Progenitor cell of endocrine pancreas (in vitro differentiated cells): ENCODE data around the gene TRIM33. TPM values are rescaled to one million over a fixed set of nuclear protein-coding genes. Genes with fewer than 3 reads are reported as not detected.

Experiments
- DNase-seq: peaks from one replicate; pipeline ENCODE4 v3.0.0; 2021; ENCODE audit warnings: low spot score; ENCODE audit not compliant: unreplicated experiment
- H3K27ac Mint-ChIP-seq: 2 replicates; pipeline ENCODE4 v1.8.0; 2021; ENCODE audit warnings: mild to moderate bottlenecking, moderate library complexity, mixed read lengths
- H3K27me3 Mint-ChIP-seq: 2 replicates; pipeline ENCODE4 v1.8.0; 2021; ENCODE audit warnings: mixed read lengths
- H3K36me3 Mint-ChIP-seq: 2 replicates; pipeline ENCODE4 v1.8.0; 2022; ENCODE audit warnings: mixed read lengths; ENCODE audit not compliant: insufficient read depth
- H3K4me1 Mint-ChIP-seq: 2 replicates; pipeline ENCODE4 v1.8.0; 2021; ENCODE audit warnings: low read depth, mixed read lengths
- H3K4me3 Mint-ChIP-seq: 2 replicates; pipeline ENCODE4 v1.8.0; 2021; ENCODE audit warnings: low read depth, mild to moderate bottlenecking, moderate library complexity, mixed read lengths
- H3K9me3 Mint-ChIP-seq: 2 replicates; pipeline ENCODE4 v1.8.0; 2021; ENCODE audit warnings: low read depth, mixed read lengths
- CTCF ChIP-seq: fragments of 200-600 bp; sonication (generic); IDR thresholded peaks from one replicate; pipeline ENCODE4 v1.5.0; 2021; ENCODE audit warnings: antibody characterized with exemption, mild to moderate bottlenecking; ENCODE audit not compliant: unreplicated experiment
- total RNA-seq: library from RNA; stranded (reverse); gene quantifications from 2 replicates; pipeline ENCODE4 v1.2.1, GENCODE V29; 2021

The TRIM33 gene
- total RNA-seq, 1 donor from 2014 or later = 66.5 TPM

DNA sequence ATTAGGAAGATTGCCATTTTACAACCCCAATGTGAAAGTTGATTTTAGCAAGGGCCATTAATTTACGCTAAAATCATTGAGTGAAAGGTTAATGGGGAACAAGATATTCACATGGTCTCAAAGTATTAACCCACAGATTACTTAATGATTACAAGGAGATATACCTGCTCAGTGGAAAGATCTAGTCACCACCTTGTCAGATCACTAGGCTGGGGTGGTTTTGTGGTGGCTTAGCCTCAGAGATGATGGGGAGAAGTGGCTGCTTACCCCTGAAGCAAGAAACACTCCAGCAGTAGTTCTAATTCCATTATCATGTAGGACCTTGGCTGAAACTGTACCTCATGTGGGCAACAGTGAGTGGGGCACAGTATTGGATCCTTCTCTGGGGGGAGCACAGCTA, 20.1 kb upstream of the TRIM33 start:
- no peak for TF ChIP-seq CTCF
- no peaks in the 10 kb centered on the region for H3K9me3 Mint-ChIP-seq
- H3K36me3 Mint-ChIP-seq = no peaks in the 10 kb centered on the region
- no peak for DNase-seq
- H3K27ac Mint-ChIP-seq = no peak overlapping the region
- H3K4me3 Mint-ChIP-seq = no peak overlapping the region
- no peaks in the 10 kb centered on the region for H3K4me1 Mint-ChIP-seq
- H3K27me3 Mint-ChIP-seq = no peaks in the 10 kb centered on the region

GRCh38 chr1:114530224-114530623, 19.2 kb upstream of the TRIM33 start:
- Mint-ChIP-seq H3K9me3 (no peaks in the 10 kb centered on the region), H3K36me3 (no peaks in the 10 kb centered on the region), H3K4me3 (no peak overlapping the region), H3K4me1 (no peaks in the 10 kb centered on the region), H3K27ac (no peak overlapping the region), H3K27me3 (no peaks in the 10 kb centered on the region)
- DNase-seq = no peak
- no peak for TF ChIP-seq CTCF

- H3K36me3 Mint-ChIP-seq = no peaks in the 10 kb centered on the region
- no peak for TF ChIP-seq CTCF
- no peak for DNase-seq
- no peaks in the 10 kb centered on the region for H3K27me3 Mint-ChIP-seq
- H3K9me3 Mint-ChIP-seq = peaks cover 3% of the 10 kb centered on the region
- H3K4me3 Mint-ChIP-seq = no peak overlapping the region
- no peaks in the 10 kb centered on the region for H3K4me1 Mint-ChIP-seq
- H3K27ac Mint-ChIP-seq = no peak overlapping the region
Measured at GRCh38 chr1:114524944-114525343, 13.9 kb upstream of the TRIM33 start.

DNA sequence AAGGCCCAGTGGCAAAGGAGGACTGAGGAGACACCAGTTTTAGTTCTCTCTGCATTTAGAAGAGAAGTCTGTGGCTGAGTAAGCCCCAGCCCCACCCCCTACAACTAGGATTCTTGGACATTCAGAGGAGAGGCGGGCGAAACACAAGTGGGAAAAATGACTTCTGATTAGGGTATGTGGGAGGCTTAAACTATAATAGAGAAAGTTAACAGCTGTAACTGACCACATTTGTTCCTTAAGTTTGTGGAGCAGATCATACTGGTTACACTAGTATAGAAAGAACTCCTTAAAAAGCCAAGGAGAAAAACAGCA, 11.2 kb upstream of the TRIM33 start:
- Mint-ChIP-seq H3K27ac (no peak overlapping the region), H3K4me1 (peaks cover 5% of the 10 kb centered on the region), H3K9me3 (peaks cover 6% of the 10 kb centered on the region), H3K27me3 (no peaks in the 10 kb centered on the region), H3K36me3 (no peaks in the 10 kb centered on the region), H3K4me3 (no peak overlapping the region)
- no peak for DNase-seq
- TF ChIP-seq CTCF = no peak

GRCh38 chr1:114521396-114522263, 10.6 kb upstream of the TRIM33 start:
- DNase-seq = no peak

More at GRCh38 chr1:114521396-114522263, 10.6 kb upstream of the TRIM33 start:
- TF ChIP-seq CTCF = no peak
- Mint-ChIP-seq H3K27ac (no peak overlapping the region), H3K27me3 (no peaks in the 10 kb centered on the region), H3K36me3 (no peaks in the 10 kb centered on the region), H3K4me3 (no peak overlapping the region), H3K9me3 (peaks cover 6% of the 10 kb centered on the region), H3K4me1 (peaks cover 5% of the 10 kb centered on the region)
